ENCODE measurements around the gene E2F1. TPM values are rescaled to one million over a fixed set of nuclear protein-coding genes. Genes with fewer than 3 reads are reported as not detected.
"Not testable (repeated sequence)": the region's sequence is repeated elsewhere in the genome, so short reads cannot be mapped to it uniquely, and the experiment has no call there.

Gene E2F1
- total RNA-seq, 3 donors from 2014 or later (not counting 1 experiment from before 2014, with no cell fraction given): 4.6 to 5.6 (median 4.7) TPM

DNA sequence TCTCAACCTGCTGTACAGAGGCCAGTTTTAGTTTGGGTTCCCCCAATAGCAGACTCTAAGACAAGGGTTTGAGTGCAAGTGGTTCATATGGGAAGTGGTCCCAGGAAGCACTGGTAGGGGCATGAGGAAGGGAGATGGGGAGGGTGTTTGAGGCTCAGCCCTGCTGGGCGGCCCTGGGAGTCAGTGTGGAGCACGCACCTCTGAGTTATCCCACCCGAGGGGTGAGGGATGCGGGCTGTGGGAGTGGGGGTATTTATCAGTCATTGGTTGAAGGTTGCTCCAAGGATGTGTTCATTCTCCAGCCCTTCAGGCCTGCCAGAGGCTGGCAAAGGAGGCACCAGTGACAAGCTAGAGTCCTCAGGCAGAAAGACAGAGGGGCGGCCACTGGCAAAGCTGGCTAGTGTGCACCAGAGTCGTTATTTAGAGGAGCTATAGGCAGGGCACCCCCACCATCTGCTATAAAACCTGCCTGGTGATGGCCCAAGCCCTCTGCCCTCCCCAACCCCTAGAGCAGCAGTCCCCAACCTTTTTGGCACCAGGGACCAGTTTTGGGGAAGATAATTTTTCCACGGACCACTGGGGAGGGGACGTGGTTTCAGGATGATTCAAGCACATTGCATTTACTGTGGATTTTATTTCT is 17.4 kb upstream of the E2F1 start:
- DNase-seq (no peak), ATAC-seq (no peak)
- no peaks in the 10 kb centered on the region for H3K27me3 ChIP-seq (ENCODE audit: control insufficient read depth, insufficient read depth, low read length)
- H3K36me3 ChIP-seq (ENCODE audit: control insufficient read depth, insufficient read depth, low read length): peaks cover 6% of the 10 kb centered on the region
- H3K4me1 ChIP-seq (ENCODE audit: control insufficient read depth, insufficient read depth, low read length): no peaks in the 10 kb centered on the region
- no peaks in the 10 kb centered on the region for H3K9me3 ChIP-seq (ENCODE audit: control insufficient read depth, insufficient read depth, low read length)
- no peaks in the 10 kb centered on the region for H3K27me3 Mint-ChIP-seq (ENCODE audit: low read depth in 2 of 2)
- no peak overlapping the region for H3K4me3 Mint-ChIP-seq
- no peak overlapping the region for H3K27ac ChIP-seq (ENCODE audit: low read length)
- H3K4me1 Mint-ChIP-seq: no peaks in the 10 kb centered on the region
- H3K36me3 Mint-ChIP-seq: no peaks in the 10 kb centered on the region
- intact Hi-C loops (cut with micrococcal nuclease): no loop called here
- no peaks in the 10 kb centered on the region for H3K9me3 Mint-ChIP-seq
- 97% methylated on average over 6 of the region's 8 CpGs for WGBS (ENCODE audit: insufficient coverage)
- TF ChIP-seq, protein P1, sequence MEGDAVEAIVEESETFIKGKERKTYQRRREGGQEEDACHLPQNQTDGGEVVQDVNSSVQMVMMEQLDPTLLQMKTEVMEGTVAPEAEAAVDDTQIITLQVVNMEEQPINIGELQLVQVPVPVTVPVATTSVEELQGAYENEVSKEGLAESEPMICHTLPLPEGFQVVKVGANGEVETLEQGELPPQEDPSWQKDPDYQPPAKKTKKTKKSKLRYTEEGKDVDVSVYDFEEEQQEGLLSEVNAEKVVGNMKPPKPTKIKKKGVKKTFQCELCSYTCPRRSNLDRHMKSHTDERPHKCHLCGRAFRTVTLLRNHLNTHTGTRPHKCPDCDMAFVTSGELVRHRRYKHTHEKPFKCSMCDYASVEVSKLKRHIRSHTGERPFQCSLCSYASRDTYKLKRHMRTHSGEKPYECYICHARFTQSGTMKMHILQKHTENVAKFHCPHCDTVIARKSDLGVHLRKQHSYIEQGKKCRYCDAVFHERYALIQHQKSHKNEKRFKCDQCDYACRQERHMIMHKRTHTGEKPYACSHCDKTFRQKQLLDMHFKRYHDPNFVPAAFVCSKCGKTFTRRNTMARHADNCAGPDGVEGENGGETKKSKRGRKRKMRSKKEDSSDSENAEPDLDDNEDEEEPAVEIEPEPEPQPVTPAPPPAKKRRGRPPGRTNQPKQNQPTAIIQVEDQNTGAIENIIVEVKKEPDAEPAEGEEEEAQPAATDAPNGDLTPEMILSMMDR (IDR thresholded peaks at IDR 0.05): no peak
- no peak overlapping the region for H3K4me3 ChIP-seq (ENCODE audit: low read length)
- no peak overlapping the region for H3K27ac Mint-ChIP-seq

- Histone ChIP-seq H3K27me3 (ENCODE audit: control insufficient read depth, insufficient read depth, low read length) (no peaks in the 10 kb centered on the region), H3K36me3 (ENCODE audit: control insufficient read depth, insufficient read depth, low read length) (peaks cover 6% of the 10 kb centered on the region), H3K9me3 (ENCODE audit: control insufficient read depth, insufficient read depth, low read length) (no peaks in the 10 kb centered on the region), H3K27ac (ENCODE audit: low read length) (no peak overlapping the region), H3K4me3 (ENCODE audit: low read length) (no peak overlapping the region), H3K4me1 (ENCODE audit: control insufficient read depth, insufficient read depth, low read length) (no peaks in the 10 kb centered on the region)
- H3K27me3 Mint-ChIP-seq (ENCODE audit: low read depth in 2 of 2): no peaks in the 10 kb centered on the region
- H3K9me3 Mint-ChIP-seq: no peaks in the 10 kb centered on the region
- intact Hi-C loops (cut with micrococcal nuclease): no loop called here
- no peak overlapping the region for H3K4me3 Mint-ChIP-seq
- H3K4me1 Mint-ChIP-seq: no peaks in the 10 kb centered on the region
- TF ChIP-seq, protein P1 (IDR thresholded peaks at IDR 0.05): no peak
- H3K27ac Mint-ChIP-seq: no peak overlapping the region
- no peaks in the 10 kb centered on the region for H3K36me3 Mint-ChIP-seq
- WGBS (ENCODE audit: insufficient coverage): 76% methylated on average over 5 of the region's 5 CpGs
- DNase-seq: no peak
- ATAC-seq: no peak
These were observed 16.7 kb upstream of the E2F1 start for GRCh38 chr20:33702861-33703260.

GRCh38 chr20:33701629-33702450 is 15.7 kb upstream of the E2F1 start:
- H3K9me3 ChIP-seq (ENCODE audit: control insufficient read depth, insufficient read depth, low read length): no peaks in the 10 kb centered on the region
- Mint-ChIP-seq H3K4me3 (no peak overlapping the region), H3K27me3 (ENCODE audit: low read depth in 2 of 2) (no peaks in the 10 kb centered on the region), H3K27ac (no peak overlapping the region), H3K9me3 (no peaks in the 10 kb centered on the region), H3K36me3 (no peaks in the 10 kb centered on the region), H3K4me1 (no peaks in the 10 kb centered on the region)
- 96% methylated on average over 26 of the region's 27 CpGs for WGBS (ENCODE audit: insufficient coverage)
- intact Hi-C loops (cut with micrococcal nuclease): no loop called here
- H3K4me3 ChIP-seq (ENCODE audit: low read length): no peak overlapping the region
- no peaks in the 10 kb centered on the region for H3K27me3 ChIP-seq (ENCODE audit: control insufficient read depth, insufficient read depth, low read length)
- no peak overlapping the region for H3K27ac ChIP-seq (ENCODE audit: low read length)
- no peaks in the 10 kb centered on the region for H3K36me3 ChIP-seq (ENCODE audit: control insufficient read depth, insufficient read depth, low read length)
- H3K4me1 ChIP-seq (ENCODE audit: control insufficient read depth, insufficient read depth, low read length): no peaks in the 10 kb centered on the region
- TF ChIP-seq, protein P1 (IDR thresholded peaks at IDR 0.05): no peak
- no peak for ATAC-seq
- DNase-seq: no peak

DNA sequence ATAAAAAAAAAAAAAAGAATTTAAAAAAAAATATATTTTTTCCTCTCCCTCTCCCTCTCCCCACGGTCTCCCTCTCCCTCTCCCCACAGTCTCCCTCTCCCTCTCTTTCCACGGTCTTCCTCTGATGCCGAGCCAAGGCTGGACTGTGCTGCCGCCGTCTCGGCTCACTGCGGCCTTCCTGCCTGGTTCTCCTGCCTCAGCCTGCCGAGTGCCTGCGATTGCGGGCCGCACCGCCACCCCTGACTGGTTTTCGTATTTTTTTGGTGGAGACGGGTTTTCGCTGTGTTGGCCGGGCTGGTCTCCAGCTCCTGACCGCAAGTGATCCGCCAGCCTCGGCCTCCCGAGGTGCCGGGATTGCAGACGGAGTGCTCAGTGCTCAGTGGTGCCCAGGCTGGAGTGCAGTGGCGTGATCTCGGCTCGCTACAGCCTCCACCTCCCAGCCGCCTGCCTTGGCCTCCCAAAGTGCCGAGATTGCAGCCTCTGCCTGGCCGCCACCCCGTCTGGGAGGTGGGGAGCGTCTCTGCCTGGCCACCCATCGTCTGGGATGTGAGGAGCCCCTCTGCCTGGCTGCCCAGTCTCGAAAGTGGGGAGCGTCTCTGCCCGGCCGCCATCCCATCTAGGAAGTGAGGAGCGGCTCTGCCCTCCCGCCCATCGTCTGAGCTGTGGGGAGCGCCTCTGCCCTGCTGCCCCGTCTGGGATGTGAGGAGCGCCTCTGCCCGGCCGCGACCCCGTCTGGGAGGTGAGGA is 14.7 kb upstream of the E2F1 start:
- H3K4me1 Mint-ChIP-seq; H3K27me3 Mint-ChIP-seq (ENCODE audit: low read depth in 2 of 2); DNase-seq; H3K4me3 Mint-ChIP-seq; H3K4me1 ChIP-seq (ENCODE audit: control insufficient read depth, insufficient read depth, low read length); H3K27me3 ChIP-seq (ENCODE audit: control insufficient read depth, insufficient read depth, low read length); intact Hi-C loops (cut with micrococcal nuclease); H3K9me3 Mint-ChIP-seq; H3K36me3 ChIP-seq (ENCODE audit: control insufficient read depth, insufficient read depth, low read length); H3K4me3 ChIP-seq (ENCODE audit: low read length); H3K27ac ChIP-seq (ENCODE audit: low read length); H3K9me3 ChIP-seq (ENCODE audit: control insufficient read depth, insufficient read depth, low read length); H3K36me3 Mint-ChIP-seq; ATAC-seq; H3K27ac Mint-ChIP-seq: not testable (repeated sequence)
- WGBS (ENCODE audit: insufficient coverage): 97% methylated on average over 45 of the region's 45 CpGs

GRCh38 chr20:33698966-33699365 is 12.8 kb upstream of the E2F1 start:
- H3K4me1 ChIP-seq (ENCODE audit: control insufficient read depth, insufficient read depth, low read length); intact Hi-C loops (cut with micrococcal nuclease); ATAC-seq; H3K36me3 ChIP-seq (ENCODE audit: control insufficient read depth, insufficient read depth, low read length); H3K27ac Mint-ChIP-seq; H3K27ac ChIP-seq (ENCODE audit: low read length); H3K4me1 Mint-ChIP-seq; DNase-seq; H3K4me3 Mint-ChIP-seq; H3K36me3 Mint-ChIP-seq; H3K27me3 ChIP-seq (ENCODE audit: control insufficient read depth, insufficient read depth, low read length); H3K27me3 Mint-ChIP-seq (ENCODE audit: low read depth in 2 of 2); H3K4me3 ChIP-seq (ENCODE audit: low read length); H3K9me3 ChIP-seq (ENCODE audit: control insufficient read depth, insufficient read depth, low read length); H3K9me3 Mint-ChIP-seq: not testable (repeated sequence)
- WGBS (ENCODE audit: insufficient coverage): 99% methylated on average over 11 of the region's 27 CpGs

All from natural killer cell (primary cell).